ENCODE results near the gene CCDC7.

CCDC7 gene

DNA sequence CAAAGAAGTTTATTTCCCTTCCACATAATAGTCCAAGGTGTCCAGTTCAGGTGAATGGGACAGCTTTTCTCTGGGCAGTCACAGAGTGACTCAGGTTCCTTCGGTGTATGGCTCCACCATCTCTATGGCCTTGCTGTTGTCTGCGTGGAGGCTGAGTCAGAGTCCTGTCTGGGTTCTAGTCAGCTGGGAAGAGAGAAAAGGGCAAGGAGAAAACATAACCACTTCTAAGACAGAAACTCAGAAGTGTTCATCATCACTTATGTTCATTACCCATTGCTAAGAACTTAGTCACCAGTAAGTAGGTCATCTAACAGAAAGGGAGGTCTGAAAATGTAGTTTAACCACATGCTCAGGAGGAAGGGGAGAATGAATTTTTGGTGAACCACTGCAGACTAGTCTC is 32.4 kb upstream of the CCDC7 start:
- Histone ChIP-seq H3K9ac (ENCODE audit: low read depth, low read length) (peak overlapping the region; percentile 4), H3K4me2 (ENCODE audit: low read length) (peak overlapping the region; percentile 35), H3K9me3 (replicated peaks; ENCODE audit: low read length) (no peaks in the 10 kb centered on the region), H3K27me3 (ENCODE audit: control insufficient read depth, insufficient read depth, low read length) (no peaks in the 10 kb centered on the region), H3K4me1 (ENCODE audit: control insufficient read depth, insufficient read depth, low read length) (peaks cover 15% of the 10 kb centered on the region), H3K36me3 (ENCODE audit: insufficient read depth, low read length) (no peaks in the 10 kb centered on the region), H3K4me3 (ENCODE audit: low read length) (no peak overlapping the region)

DNA sequence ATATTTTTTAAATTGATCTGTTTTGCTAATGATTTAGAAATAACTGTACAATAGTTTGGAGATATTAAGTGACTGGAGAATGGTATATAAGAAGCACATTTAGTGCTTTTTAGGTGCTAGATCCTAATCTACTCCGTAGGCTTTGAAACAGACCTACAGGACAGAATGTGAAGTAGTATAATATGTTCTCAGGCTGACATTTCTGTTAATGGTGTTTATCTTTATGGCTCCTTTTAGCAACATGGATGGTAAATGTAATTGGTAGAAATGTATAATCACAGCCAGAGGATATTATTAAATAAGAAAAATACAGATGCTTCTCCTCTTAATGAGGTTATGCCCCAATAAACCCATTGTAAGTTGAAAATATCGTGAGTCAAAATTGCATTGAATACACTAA is 30.6 kb upstream of the CCDC7 start:
- no peak overlapping the region for H3K9ac ChIP-seq (ENCODE audit: low read depth, low read length)
- no peaks in the 10 kb centered on the region for H3K27me3 ChIP-seq (ENCODE audit: control insufficient read depth, insufficient read depth, low read length)
- H3K4me3 ChIP-seq (ENCODE audit: low read length), result no peak overlapping the region
- peaks cover 15% of the 10 kb centered on the region for H3K4me1 ChIP-seq (ENCODE audit: control insufficient read depth, insufficient read depth, low read length)
- no peak overlapping the region for H3K4me2 ChIP-seq (ENCODE audit: low read length)
- H3K36me3 ChIP-seq (ENCODE audit: insufficient read depth, low read length), result no peaks in the 10 kb centered on the region
- no peaks in the 10 kb centered on the region for H3K9me3 ChIP-seq (replicated peaks; ENCODE audit: low read length)

DNA sequence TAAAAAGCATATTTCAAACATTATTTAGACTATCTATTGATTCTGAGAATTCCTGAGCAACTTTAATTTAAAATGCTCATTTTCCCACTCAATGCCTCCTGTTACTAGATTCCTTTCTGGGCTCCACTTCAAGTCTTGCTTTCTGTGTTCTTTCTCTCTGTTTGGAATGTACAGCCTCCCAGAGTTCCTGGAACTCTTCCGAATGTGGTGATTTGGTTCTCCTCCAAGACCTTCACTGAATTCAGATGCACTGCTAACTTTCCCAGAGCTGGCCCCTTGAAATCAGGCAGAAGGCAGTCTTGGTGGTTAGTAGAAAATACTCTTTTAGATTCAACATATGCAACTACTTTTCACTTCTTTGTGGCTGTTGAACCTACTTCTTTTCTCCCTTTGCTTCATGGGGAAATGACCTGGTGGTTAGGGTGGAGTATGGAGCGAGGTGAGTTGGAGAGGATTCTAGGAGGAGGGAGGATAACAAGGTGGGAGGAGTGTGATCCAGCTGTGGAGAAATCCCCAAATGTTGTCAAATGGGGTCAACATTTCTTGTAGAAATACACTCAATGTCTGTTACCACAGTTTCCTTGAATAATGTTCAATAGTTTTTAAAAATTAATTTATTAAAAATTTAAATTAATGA is 27.9 kb upstream of the CCDC7 start:
- Histone ChIP-seq H3K36me3 (ENCODE audit: insufficient read depth, low read length) (no peaks in the 10 kb centered on the region), H3K4me3 (ENCODE audit: low read length) (no peak overlapping the region), H3K27me3 (ENCODE audit: control insufficient read depth, insufficient read depth, low read length) (no peaks in the 10 kb centered on the region), H3K4me2 (ENCODE audit: low read length) (peak overlapping the region; percentile 22), H3K4me1 (ENCODE audit: control insufficient read depth, insufficient read depth, low read length) (peaks cover 10% of the 10 kb centered on the region), H3K9ac (ENCODE audit: low read depth, low read length) (no peak overlapping the region), H3K9me3 (replicated peaks; ENCODE audit: low read length) (no peaks in the 10 kb centered on the region)

DNA sequence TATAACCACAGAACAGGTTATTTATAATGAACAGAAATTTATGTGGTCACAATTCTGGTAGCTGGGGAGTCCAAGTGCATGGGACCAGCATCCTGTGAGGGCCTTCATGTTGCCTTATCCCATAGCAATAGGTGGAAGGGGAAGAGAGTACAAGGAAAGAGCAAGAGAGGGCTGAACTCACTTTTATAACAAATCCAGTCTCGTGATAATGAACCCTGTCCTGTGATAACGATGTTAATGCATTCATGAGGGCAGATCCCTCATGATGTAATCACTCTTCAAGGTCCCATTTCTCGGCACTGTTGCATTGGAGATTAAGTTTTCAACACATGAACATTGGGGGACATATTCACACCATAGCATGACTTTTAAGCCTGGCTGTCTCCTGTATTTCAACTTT is 27.4 kb upstream of the CCDC7 start:
- Histone ChIP-seq H3K4me1 (ENCODE audit: control insufficient read depth, insufficient read depth, low read length) (peaks cover 4% of the 10 kb centered on the region), H3K36me3 (ENCODE audit: insufficient read depth, low read length) (no peaks in the 10 kb centered on the region), H3K27me3 (ENCODE audit: control insufficient read depth, insufficient read depth, low read length) (no peaks in the 10 kb centered on the region), H3K4me3 (ENCODE audit: low read length) (no peak overlapping the region), H3K9ac (ENCODE audit: low read depth, low read length) (no peak overlapping the region), H3K9me3 (replicated peaks; ENCODE audit: low read length) (no peaks in the 10 kb centered on the region), H3K4me2 (ENCODE audit: low read length) (no peak overlapping the region)

DNA sequence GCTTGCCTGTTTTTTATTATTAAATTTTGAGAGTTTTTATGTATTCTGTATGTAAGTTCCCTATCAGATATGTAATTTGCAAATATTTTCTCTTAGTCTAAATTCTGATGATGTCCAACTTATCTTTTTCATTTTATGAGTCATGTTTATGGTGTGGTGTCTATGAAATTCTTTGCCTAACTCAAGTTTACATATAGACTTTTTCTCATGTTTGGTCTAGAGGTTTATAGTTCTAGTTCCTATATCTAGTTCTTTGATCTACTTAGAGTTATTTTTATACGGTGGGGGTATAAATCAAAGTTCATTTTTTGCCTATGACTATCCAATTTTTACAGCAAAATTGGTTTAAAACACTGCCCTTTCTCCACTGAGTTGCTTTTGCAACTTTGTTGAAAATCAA is 26.3 kb upstream of the CCDC7 start:
- H3K27me3 ChIP-seq (ENCODE audit: control insufficient read depth, insufficient read depth, low read length), result no peaks in the 10 kb centered on the region
- H3K9ac ChIP-seq (ENCODE audit: low read depth, low read length), result no peak overlapping the region
- H3K4me2 ChIP-seq (ENCODE audit: low read length), result no peak overlapping the region
- H3K9me3 ChIP-seq (replicated peaks; ENCODE audit: low read length), result no peaks in the 10 kb centered on the region
- H3K36me3 ChIP-seq (ENCODE audit: insufficient read depth, low read length), result no peaks in the 10 kb centered on the region
- H3K4me3 ChIP-seq (ENCODE audit: low read length), result no peak overlapping the region
- H3K4me1 ChIP-seq (ENCODE audit: control insufficient read depth, insufficient read depth, low read length), result no peaks in the 10 kb centered on the region

DNA sequence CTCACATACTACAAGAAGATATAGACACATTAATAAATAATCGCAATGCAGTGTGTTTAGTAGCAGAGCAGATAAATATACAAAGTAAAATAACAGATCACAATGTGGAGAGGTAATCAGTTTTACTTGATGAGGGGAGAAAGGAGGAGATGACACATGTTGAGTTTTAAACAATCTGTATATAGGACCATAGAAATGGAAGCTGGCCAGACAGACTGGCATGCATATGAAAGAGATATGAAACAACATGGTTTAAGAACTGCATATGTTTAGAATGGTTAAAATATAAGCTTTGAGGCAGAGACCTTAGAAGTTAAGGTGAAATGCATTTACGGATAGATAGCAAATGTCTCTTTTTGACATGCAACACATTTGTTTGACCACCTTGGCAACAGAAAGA is 19.8 kb upstream of the CCDC7 start:
- H3K4me1 ChIP-seq (ENCODE audit: control insufficient read depth, insufficient read depth, low read length), result no peaks in the 10 kb centered on the region
- no peak overlapping the region for H3K9ac ChIP-seq (ENCODE audit: low read depth, low read length)
- H3K4me2 ChIP-seq (ENCODE audit: low read length), result no peak overlapping the region
- no peaks in the 10 kb centered on the region for H3K9me3 ChIP-seq (replicated peaks; ENCODE audit: low read length)
- H3K36me3 ChIP-seq (ENCODE audit: insufficient read depth, low read length), result no peaks in the 10 kb centered on the region
- H3K27me3 ChIP-seq (ENCODE audit: control insufficient read depth, insufficient read depth, low read length), result peaks cover 6% of the 10 kb centered on the region
- H3K4me3 ChIP-seq (ENCODE audit: low read length), result no peak overlapping the region

DNA sequence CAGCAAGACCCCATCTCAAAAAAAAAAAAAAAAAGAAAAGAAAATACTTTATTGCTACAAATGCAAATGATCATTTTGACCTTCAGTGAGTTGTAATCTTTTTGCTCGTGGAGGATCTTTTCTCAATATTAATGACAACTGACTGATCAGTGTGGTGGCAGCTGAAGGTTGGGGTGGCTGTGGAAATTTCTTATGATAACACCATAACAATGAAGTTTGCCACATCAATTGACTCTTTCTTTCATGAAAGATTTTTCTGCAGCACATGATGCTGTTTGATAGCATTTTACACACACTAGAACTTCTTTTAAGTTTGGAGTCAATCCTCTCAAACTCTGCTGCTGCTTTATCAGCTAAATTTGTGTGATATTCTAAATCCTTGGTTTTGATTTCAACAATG is 12.4 kb upstream of the CCDC7 start:
- no peaks in the 10 kb centered on the region for H3K4me1 ChIP-seq (ENCODE audit: control insufficient read depth, insufficient read depth, low read length)
- no peak overlapping the region for H3K4me3 ChIP-seq (ENCODE audit: low read length)
- peaks cover 28% of the 10 kb centered on the region for H3K27me3 ChIP-seq (ENCODE audit: control insufficient read depth, insufficient read depth, low read length)
- H3K9ac ChIP-seq (ENCODE audit: low read depth, low read length), result no peak overlapping the region
- no peaks in the 10 kb centered on the region for H3K36me3 ChIP-seq (ENCODE audit: insufficient read depth, low read length)
- no peak overlapping the region for H3K4me2 ChIP-seq (ENCODE audit: low read length)
- H3K9me3 ChIP-seq (replicated peaks; ENCODE audit: low read length), result no peaks in the 10 kb centered on the region

DNA sequence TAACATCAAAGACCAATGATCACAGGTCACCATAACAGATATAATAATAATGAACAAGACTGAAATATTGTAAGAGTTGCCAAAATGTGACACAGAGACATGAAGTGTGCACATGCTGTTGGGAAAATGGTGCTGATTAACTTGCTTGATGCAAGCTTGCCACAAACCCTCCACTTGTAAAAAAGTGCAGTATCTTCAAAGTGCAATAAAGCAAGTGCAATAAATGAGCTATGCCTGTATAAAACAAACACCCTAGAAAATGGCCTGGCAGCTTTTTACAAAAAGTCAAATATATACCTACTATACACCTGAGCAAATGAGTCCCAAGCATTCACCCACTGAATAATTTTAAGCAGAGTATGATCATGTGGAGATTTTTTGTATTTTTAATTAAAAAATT is 9.7 kb upstream of the CCDC7 start:
- H3K4me3 ChIP-seq (ENCODE audit: low read length), result no peak overlapping the region
- no peaks in the 10 kb centered on the region for H3K36me3 ChIP-seq (ENCODE audit: insufficient read depth, low read length)
- no peak overlapping the region for H3K4me2 ChIP-seq (ENCODE audit: low read length)
- H3K27me3 ChIP-seq (ENCODE audit: control insufficient read depth, insufficient read depth, low read length), result peaks cover 38% of the 10 kb centered on the region
- no peak overlapping the region for H3K9ac ChIP-seq (ENCODE audit: low read depth, low read length)
- no peaks in the 10 kb centered on the region for H3K4me1 ChIP-seq (ENCODE audit: control insufficient read depth, insufficient read depth, low read length)
- no peaks in the 10 kb centered on the region for H3K9me3 ChIP-seq (replicated peaks; ENCODE audit: low read length)

DNA sequence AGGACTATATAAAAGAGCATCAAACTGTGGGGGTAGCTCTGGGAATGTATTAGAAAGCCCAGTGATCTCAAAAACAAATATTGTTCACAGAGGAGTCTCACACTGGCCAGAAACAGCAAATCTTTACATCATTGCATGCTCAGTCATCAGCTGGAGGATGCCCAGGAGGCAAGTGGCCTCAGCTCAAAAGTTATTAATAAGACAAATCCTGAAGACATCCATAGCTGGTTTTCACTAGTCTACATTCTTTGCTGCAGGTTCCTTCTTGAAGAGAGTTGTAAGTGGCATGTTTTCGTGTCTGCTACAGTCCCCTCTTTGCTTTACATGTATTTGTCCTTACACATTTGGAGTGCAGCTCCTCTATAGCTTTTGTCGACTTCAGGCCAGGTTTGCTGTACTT is 8.6 kb upstream of the CCDC7 start:
- Histone ChIP-seq H3K4me3 (ENCODE audit: low read length) (no peak overlapping the region), H3K36me3 (ENCODE audit: insufficient read depth, low read length) (no peaks in the 10 kb centered on the region), H3K4me1 (ENCODE audit: control insufficient read depth, insufficient read depth, low read length) (no peaks in the 10 kb centered on the region), H3K9me3 (replicated peaks; ENCODE audit: low read length) (no peaks in the 10 kb centered on the region), H3K9ac (ENCODE audit: low read depth, low read length) (no peak overlapping the region), H3K27me3 (ENCODE audit: control insufficient read depth, insufficient read depth, low read length) (peaks cover 42% of the 10 kb centered on the region), H3K4me2 (ENCODE audit: low read length) (no peak overlapping the region)

DNA sequence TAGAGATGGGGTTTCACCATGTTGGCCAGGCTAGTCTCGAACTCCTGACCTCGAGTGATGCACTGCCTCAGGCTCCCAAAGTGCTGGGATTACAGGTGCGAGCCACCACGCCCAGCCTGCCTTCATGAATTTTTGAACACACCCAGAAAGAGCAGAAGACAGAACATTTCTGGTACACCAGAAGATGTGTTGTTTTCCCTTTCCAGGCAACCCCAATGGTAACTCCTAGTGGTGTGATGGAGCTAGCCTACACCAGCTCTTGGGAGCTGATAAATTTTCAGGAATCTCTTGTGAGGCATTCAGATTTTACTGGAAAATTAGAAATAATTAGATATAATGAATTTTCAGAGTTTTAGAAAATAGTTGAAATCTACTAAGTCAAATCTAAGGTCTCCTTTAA is 904 bp upstream of the CCDC7 start:
- peaks cover 11% of the 10 kb centered on the region for H3K4me1 ChIP-seq (ENCODE audit: control insufficient read depth, insufficient read depth, low read length)
- peak overlapping the region; percentile 96 for H3K4me3 ChIP-seq (ENCODE audit: low read length)
- H3K36me3 ChIP-seq (ENCODE audit: insufficient read depth, low read length), result no peaks in the 10 kb centered on the region
- peak overlapping the region; percentile 95 for H3K9ac ChIP-seq (ENCODE audit: low read depth, low read length)
- peak overlapping the region; percentile 98 for H3K4me2 ChIP-seq (ENCODE audit: low read length)
- peaks cover 19% of the 10 kb centered on the region for H3K27me3 ChIP-seq (ENCODE audit: control insufficient read depth, insufficient read depth, low read length)
- no peaks in the 10 kb centered on the region for H3K9me3 ChIP-seq (replicated peaks; ENCODE audit: low read length)

DNA sequence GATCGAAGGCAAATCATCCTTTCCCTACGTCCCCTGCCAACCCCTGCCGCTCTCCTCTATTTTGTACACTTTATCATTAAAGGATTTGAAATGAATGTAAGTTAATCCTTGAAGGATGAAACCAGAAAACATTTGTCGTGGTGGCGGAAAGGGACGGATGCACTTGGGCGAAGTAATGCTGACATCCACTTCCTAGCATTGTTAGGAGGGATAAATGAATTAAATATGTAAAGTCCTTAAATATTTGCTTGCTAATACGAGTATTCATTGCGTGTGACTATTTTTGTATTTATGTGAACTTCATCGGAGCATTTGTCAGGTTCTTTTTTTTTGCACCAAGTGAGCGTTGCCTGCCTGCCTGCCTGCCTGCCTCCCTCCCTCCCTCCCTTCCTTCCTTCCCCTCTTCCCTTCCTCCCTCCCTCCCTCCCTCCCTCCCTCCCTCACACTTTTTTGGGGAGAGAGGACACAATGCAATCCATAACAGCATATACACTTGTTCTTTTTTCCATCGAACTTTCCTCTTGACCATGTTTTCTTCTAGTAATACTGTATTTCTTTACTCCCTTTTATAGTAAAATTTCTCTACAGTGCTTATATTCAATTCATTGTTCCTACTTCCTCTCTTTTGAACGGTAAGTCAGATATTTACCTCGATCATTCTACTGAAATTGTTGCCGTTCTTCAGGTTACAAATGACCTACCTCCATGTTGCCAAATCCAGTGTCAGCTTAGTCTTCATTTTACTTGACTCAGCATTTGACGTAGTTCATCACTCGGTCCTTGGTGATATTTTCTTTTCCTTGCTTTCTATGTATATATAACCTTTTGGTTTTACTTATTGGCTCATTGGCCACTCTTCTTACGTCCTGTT is 831 bp downstream of the CCDC7 start:
- Histone ChIP-seq H3K4me2 (ENCODE audit: low read length) (peak overlapping the region; percentile 98), H3K4me1 (ENCODE audit: control insufficient read depth, insufficient read depth, low read length) (peaks cover 11% of the 10 kb centered on the region), H3K27me3 (ENCODE audit: control insufficient read depth, insufficient read depth, low read length) (peaks cover 3% of the 10 kb centered on the region), H3K9ac (ENCODE audit: low read depth, low read length) (peak overlapping the region; percentile 95), H3K36me3 (ENCODE audit: insufficient read depth, low read length) (peaks cover 3% of the 10 kb centered on the region), H3K4me3 (ENCODE audit: low read length) (peak overlapping the region; percentile 96), H3K9me3 (replicated peaks; ENCODE audit: low read length) (no peaks in the 10 kb centered on the region)

DNA sequence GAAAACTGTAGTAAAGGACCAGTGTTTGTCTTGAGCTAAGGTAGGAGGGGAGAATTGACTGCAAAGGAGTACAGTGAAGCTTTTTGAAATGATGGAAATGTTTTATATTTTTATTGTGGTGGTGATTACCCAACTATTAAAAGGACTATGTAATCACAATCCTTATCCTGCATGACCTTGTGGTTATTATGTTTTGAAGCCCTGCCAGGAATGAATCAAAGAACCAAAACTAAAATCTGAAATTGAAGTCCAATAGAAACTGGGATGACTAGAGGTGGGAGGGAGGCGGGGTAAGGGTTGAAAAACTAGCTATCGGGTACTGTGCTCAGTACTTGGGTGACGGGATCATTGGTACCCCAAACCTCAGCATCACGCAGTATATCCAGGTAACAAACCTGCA is 8.2 kb downstream of the CCDC7 start:
- Histone ChIP-seq H3K4me2 (ENCODE audit: low read length) (no peak overlapping the region), H3K36me3 (ENCODE audit: insufficient read depth, low read length) (peaks cover 12% of the 10 kb centered on the region), H3K4me3 (ENCODE audit: low read length) (no peak overlapping the region), H3K9ac (ENCODE audit: low read depth, low read length) (no peak overlapping the region), H3K9me3 (replicated peaks; ENCODE audit: low read length) (no peaks in the 10 kb centered on the region), H3K4me1 (ENCODE audit: control insufficient read depth, insufficient read depth, low read length) (no peaks in the 10 kb centered on the region), H3K27me3 (ENCODE audit: control insufficient read depth, insufficient read depth, low read length) (no peaks in the 10 kb centered on the region)
